ENCODE data around the gene ST3GAL4. TPM values are rescaled to one million over a fixed set of nuclear protein-coding genes. Genes with fewer than 3 reads are reported as not detected.

The ST3GAL4 gene
- total RNA-seq, 4 donors from 2014 or later = 3.4 to 12.4 (median 9.6) TPM

- Histone ChIP-seq H3K9me3 (no peaks in the 10 kb centered on the region), H3K4me1 (peaks cover 31 to 39% of the 10 kb centered on the region in 2 donors), H3K4me3 (no peak overlapping the region), H3K27me3 (no peaks in the 10 kb centered on the region), H3K27ac (no peak overlapping the region), H3K36me3 (peaks cover 0 to 18% of the 10 kb centered on the region in 2 donors)
- intact Hi-C loops (cut with DNase I; ENCODE audit: low total_unique reads) = no loop called here
- DNase-seq (no peak), ATAC-seq (no peak)
- in situ Hi-C loops (cut with MboI; ENCODE audit: low sequenced_read_pairs in 4 of 4) = no loop called here
- TF ChIP-seq CTCF (IDR thresholded peaks at IDR 0.05 in 4 of 5, conservative IDR thresholded peaks at IDR 0.05 in 1 of 5) (no peak), POLR2A (IDR thresholded peaks at IDR 0.05) (no peak)
These were observed 17.0 kb upstream of the ST3GAL4 start for GRCh38 chr11:126338346-126339055.

DNA sequence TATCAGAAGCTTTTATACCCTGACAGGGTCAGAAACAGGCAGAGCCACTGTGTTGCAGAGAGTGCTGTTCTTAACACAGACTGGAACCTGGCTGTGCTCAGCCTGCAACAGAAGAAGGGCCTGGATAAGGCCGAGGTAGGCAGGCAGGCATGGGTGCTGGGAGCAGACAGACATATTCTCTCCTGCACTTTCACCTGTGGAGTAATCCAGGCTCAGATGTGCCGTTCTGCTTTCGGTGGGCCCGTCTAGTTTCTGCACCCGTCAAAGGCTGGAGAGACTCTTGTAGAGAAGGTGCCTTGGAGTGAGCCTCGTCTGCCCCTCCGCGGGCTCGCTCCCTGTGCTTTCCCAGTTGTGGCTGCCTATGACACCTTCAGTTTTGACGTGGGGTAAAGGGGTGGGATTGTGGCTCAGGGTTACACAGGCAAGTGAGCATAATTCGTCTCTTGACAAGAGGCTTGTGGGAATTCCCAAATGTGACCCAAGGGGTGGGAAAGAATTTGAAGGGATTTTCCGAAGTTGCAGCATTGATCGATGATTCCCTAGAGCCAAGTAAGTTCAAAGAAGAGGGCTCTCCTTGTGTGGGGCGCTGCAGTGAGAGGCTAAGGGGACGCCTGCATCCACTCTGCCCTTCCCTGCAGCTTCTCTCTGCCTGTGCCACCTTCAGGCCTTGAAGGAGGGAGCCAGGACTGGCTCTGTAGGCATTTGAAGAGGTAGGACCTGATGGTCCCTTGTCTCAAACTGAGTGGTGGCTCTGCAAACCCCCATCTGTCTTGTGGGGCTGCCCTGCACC, 16.2 kb upstream of the ST3GAL4 start:
- no peaks in the 10 kb centered on the region for H3K9me3 ChIP-seq
- no peaks in the 10 kb centered on the region for H3K27me3 ChIP-seq
- in situ Hi-C loops (cut with MboI; ENCODE audit: low sequenced_read_pairs in 4 of 4) = no loop called here
- H3K27ac ChIP-seq = peak overlapping the region in 2 of 4 donors; percentile 27 to 41
- H3K36me3 ChIP-seq = peaks cover 0 to 24% of the 10 kb centered on the region in 2 donors
- no peak for DNase-seq
- H3K4me3 ChIP-seq = no peak overlapping the region
- ATAC-seq = no peak
- intact Hi-C loops (cut with DNase I; ENCODE audit: low total_unique reads) = no loop called here
- TF ChIP-seq POLR2A (IDR thresholded peaks at IDR 0.05) (no peak), CTCF (IDR thresholded peaks at IDR 0.05 in 4 of 5, conservative IDR thresholded peaks at IDR 0.05 in 1 of 5) (no peak)
- peaks cover 31 to 39% of the 10 kb centered on the region in 2 donors for H3K4me1 ChIP-seq

- TF ChIP-seq CTCF (IDR thresholded peaks at IDR 0.05 in 4 of 5, conservative IDR thresholded peaks at IDR 0.05 in 1 of 5) (no peak), POLR2A (IDR thresholded peaks at IDR 0.05) (no peak)
- ATAC-seq (peak; percentile 69 to 87), DNase-seq (peak; percentile 54 to 82)
- intact Hi-C loops (cut with DNase I; ENCODE audit: low total_unique reads) = no loop called here
- no peak overlapping the region for H3K4me3 ChIP-seq
- peak overlapping the region; percentile 11 to 41 (median 26) for H3K27ac ChIP-seq
- in situ Hi-C loops (cut with MboI; ENCODE audit: low sequenced_read_pairs in 4 of 4) = no loop called here
- H3K9me3 ChIP-seq = no peaks in the 10 kb centered on the region
- H3K4me1 ChIP-seq = peaks cover 31 to 33% of the 10 kb centered on the region in 2 donors
- H3K36me3 ChIP-seq = peaks cover 0 to 24% of the 10 kb centered on the region in 2 donors
- H3K27me3 ChIP-seq = no peaks in the 10 kb centered on the region
These were observed 15.5 kb upstream of the ST3GAL4 start for GRCh38 chr11:126339863-126340434.

DNA sequence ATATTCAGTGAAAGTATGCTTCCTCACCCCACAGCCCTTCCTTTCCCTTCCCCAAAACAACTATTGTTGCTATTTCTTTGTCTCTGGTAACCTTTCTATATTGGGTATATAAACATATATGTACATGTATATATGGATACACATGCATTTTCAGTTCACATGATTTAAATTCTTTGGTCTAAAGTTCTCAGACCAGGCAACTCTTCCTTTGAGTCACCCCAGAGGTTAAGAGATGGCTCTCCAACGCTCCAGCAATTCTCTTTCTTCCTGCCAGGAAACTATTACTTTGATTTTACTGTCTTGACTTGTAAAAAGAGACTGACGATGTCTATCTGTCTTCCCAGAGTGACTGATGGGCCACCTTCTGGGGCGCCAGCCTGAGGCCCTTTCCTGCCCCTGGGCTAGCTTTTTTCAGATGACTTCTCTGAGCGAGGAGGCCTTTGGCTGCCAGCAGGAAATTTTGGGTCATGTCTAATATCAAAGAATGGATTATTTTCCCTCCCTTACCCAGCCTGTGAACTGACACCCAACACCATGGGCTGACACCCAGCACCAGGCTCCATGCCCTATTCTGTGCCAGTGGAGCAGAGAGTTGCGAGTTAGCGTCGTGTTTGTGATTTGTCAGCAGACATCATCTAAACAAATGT, 14.4 kb upstream of the ST3GAL4 start:
- ATAC-seq = peak in 1 of 2 donors; percentile 54
- H3K27ac ChIP-seq = peak overlapping the region in 3 of 4 donors; percentile 18 to 41 (median 25)
- in situ Hi-C loops (cut with MboI; ENCODE audit: low sequenced_read_pairs in 4 of 4) = no loop called here
- peaks cover 25 to 31% of the 10 kb centered on the region in 2 donors for H3K4me1 ChIP-seq
- intact Hi-C loops (cut with DNase I; ENCODE audit: low total_unique reads) = no loop called here
- no peak overlapping the region for H3K4me3 ChIP-seq
- H3K36me3 ChIP-seq = peaks cover 0 to 24% of the 10 kb centered on the region in 2 donors
- DNase-seq = no peak
- H3K9me3 ChIP-seq = no peaks in the 10 kb centered on the region
- no peaks in the 10 kb centered on the region for H3K27me3 ChIP-seq
- TF ChIP-seq POLR2A (IDR thresholded peaks at IDR 0.05) = no peak
- TF ChIP-seq CTCF (IDR thresholded peaks at IDR 0.05 in 4 of 5, conservative IDR thresholded peaks at IDR 0.05 in 1 of 5) = no peak

All from gastrocnemius medialis (tissue), 4 donors.